Stimulated activated CD8-positive, alpha-beta memory T cell treated with anti-CD3 and anti-CD28 coated beads, Interleukin-7, amount 100 ng/mL, for 4 hours (primary cell): ENCODE data around the gene TAF3.
"Not testable (repeated sequence)": the region's sequence is repeated elsewhere in the genome, so short reads cannot be mapped to it uniquely, and the experiment has no call there.

Experiments
- DNase-seq, 2 donors: peaks; one replicate each; pipeline ENCODE4 v3.0.0-alpha.2; 2020; ENCODE audit warnings: low read depth in 2 of 2

The TAF3 gene

GRCh38 chr10:7811743-7812142 is 6.6 kb upstream of the TAF3 start:
- not testable (repeated sequence) for DNase-seq

DNA sequence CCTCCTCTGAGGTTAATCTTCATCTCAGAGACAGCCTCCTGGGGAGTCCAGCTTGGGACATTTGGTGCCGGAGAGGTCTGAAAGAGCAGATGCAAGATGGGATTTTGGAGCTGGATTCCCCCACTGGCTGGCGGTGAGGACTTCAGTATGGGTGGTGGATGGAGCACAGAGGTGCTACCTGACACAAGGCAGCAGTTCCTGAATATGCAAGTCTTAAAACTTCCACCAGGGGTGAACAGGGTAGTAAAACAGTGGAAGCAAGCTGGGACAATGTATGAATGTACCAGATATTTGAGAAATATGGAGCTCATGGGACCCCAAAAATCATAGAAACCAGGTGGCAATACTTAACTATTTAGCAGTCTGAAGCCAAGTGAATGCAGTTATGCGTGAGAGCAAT is 4.8 kb upstream of the TAF3 start:
- no peak for DNase-seq

DNA sequence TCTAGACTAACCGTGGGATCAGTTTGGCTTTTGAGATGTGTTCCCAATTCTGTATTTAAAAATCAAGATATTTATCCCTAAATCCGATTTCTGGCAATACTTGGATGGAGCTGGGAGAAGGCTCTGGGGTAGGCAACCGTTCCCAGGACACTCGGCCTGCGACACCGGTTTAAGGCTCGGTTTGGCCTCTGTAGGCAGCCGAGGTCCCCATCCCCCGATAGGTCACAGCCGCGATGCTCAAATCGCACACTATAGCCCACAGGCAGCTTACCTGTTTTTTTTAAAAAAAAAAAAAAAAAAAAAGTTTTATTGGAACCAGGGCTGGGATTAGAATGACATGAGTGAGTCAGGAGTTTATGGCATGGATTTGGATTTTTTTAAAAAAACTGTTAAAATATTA is 729 bp upstream of the TAF3 start:
- DNase-seq, result no peak

- DNase-seq, result no peak
These were observed 366 bp upstream of the TAF3 start for GRCh38 chr10:7817984-7818294.

GRCh38 chr10:7819121-7819460 is 786 bp downstream of the TAF3 start:
- DNase-seq, result peak in 1 of 2 donors; percentile 3

- DNase-seq, result no peak
These were observed 5.9 kb downstream of the TAF3 start for GRCh38 chr10:7824251-7824650.

DNA sequence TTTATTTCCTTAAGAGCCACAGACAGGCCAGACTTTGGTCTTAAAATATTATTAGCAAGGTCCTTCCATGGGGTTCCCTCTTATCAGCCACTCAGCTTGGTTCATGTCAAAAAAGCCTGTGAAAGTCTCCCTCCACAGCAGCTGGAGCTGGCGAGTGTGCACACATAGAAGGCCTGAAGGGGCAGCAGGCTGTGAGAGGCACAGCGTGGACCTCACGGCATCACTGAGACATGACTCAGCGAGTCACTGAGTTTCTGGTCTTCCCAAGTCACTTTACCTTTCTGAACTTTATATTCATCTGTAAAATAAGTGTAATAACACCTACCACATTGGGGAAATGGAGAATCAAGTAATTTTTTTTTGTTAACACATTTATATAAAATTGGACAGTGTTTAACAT is 8.7 kb downstream of the TAF3 start:
- no peak for DNase-seq

GRCh38 chr10:7829289-7829834 is 11.1 kb downstream of the TAF3 start:
- no peak for DNase-seq

- DNase-seq, result no peak
These were observed 13.8 kb downstream of the TAF3 start for GRCh38 chr10:7832060-7832459.

- DNase-seq, result no peak
These were observed 14.9 kb downstream of the TAF3 start for GRCh38 chr10:7833210-7833609.

- no peak for DNase-seq
These were observed 16.0 kb downstream of the TAF3 start for GRCh38 chr10:7834262-7834661.

GRCh38 chr10:7836571-7836970 is 18.3 kb downstream of the TAF3 start:
- DNase-seq, result no peak

DNA sequence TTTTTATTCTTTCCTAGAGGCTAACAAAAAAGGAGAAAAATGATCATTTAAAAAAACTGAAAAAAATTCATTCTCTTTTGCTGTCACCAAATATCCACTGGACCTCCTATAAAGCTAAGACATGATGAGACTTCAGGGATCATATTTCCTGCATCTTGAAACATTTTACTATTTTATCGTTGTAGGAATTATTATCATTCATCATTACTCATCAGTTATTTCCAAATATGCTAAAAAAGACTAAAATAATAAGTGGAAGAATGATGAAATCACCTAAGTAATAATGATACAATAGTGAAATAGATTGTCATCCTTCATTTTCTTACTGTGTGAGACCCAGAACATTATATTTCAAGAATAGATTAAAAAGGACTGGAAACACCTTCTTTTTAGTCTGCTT is 28.3 kb downstream of the TAF3 start:
- no peak for DNase-seq

DNA sequence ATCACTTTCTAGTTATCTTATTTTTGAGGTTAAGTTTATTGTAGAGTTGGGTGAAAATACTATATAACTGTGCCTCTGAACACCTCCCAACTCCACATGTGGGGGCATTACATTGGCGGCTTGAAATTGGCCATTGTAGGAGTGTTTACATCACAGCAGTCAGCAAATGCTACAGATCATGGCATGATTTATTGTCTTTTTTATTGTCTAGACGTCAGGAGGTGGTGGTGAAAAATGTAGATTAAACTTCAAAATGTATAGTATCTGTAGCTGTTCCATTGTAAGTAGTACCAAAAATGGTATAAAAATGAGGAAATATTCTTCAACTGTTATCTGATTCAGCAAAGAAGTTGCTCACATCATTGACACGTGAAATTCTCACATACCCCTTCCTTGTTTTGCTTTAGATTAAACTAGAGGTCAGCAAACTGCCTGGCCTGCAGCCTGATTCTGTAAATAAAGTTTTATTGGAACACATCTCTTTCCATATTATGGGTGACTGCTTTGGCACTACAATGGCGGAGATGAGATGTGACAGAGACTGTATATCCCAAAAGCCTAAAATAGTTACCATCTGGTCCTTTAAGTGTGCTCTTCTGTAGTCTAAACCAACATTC is 35.0 kb downstream of the TAF3 start:
- no peak for DNase-seq

DNA sequence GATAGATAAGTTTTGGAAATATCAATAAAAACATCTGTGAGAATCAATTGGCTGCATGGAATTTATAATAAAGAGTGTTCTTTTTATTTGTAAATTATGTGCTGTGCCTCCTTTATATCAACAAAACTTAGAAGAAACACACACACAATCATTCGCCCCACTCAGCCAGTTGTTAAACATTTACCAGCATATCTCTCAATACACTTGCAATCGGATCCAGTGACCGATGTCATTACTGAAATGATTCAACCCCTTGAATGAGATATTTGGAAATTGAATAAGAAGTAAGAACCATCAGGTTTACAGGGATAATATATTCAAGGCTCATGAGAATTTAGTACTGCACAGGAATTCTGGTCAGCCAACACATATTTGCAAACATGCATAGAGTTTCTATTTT is 35.6 kb downstream of the TAF3 start:
- no peak for DNase-seq

DNA sequence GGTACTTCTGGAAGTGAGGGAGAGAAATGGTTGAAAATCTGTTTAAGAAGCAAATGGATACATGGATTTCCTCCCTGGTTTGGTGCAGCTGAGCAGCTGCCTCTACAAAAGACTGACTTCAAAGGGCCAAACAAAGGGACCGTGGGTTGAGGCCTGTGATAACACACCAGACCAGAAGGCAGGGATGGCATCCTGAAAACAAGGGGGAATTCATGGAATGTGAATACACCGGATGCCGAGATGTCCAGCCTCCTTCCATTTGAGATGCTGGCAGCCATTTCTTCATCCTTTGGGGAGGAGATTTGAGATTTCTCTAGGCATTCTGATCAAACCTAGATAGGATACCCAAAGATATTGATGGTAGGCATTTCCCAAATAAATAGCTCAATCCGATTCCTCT is 36.9 kb downstream of the TAF3 start:
- no peak for DNase-seq

DNA sequence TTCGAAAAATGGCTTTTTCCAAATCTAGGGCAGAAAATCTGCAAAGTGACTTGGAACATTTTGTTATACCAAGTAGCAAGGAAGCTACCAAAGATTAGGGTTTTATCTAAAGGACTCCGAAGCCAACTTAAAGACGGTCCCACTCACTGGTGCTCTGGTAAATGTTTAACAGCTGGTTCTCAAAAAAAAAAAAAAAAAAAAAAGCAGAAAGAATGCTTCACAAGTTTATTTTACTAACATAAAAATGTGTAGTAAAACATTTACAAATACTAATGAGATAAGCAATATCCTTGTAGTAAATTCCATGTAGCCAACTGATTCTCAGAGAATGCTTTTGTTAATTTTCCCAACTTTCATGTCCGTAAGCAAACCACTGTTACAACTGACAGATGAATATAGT is 38.4 kb downstream of the TAF3 start:
- no peak for DNase-seq

DNA sequence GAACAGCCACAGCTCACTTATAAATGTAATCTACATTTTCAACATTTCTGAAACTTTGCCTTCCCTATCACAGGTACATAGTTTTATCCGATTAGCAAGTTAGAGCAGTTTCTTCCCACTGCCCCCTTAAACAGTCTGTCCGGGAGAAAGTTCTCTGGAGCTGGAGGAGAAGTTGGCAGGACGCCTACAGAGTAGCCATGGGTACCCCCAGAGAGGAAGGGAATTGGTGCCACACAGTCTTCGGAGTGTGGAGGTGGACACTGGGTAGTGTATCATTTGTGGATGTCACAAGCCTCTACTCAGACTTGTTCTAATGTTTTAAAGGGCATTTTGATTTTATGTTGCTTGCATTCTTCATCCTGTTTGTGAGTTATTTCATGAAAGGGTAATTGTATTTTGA is 39.0 kb downstream of the TAF3 start:
- DNase-seq, result no peak

DNA sequence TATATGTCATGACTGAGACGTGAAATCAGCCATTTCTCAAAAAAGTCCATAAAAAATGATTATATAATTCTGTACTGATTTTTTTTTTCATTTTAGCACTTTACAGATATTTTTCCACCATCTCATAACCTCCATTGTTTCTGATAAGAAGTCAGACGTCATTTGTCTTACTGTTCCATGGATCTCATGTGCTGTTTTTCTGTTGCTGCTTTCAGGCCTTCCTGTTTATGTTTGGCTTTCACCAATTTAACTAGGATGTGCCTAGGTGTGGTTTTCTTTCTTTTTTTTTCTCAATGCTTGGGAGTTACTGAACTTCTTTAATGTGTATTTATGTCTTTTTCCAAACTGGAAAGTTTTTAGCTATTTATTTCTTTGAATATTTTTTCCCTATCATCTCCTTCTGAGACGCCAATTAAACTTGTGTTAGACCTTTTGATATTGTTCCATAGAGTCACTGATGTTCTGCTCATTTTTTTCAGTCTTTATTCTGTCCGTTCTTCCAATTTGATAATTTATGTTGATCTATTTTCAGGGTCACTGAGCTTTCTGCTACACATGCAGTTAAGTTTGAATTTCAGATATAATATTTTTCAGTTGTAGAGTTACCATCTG is 43.3 kb downstream of the TAF3 start:
- no peak for DNase-seq

- DNase-seq, result no peak
These were observed 43.8 kb downstream of the TAF3 start for GRCh38 chr10:7862121-7862514.

DNA sequence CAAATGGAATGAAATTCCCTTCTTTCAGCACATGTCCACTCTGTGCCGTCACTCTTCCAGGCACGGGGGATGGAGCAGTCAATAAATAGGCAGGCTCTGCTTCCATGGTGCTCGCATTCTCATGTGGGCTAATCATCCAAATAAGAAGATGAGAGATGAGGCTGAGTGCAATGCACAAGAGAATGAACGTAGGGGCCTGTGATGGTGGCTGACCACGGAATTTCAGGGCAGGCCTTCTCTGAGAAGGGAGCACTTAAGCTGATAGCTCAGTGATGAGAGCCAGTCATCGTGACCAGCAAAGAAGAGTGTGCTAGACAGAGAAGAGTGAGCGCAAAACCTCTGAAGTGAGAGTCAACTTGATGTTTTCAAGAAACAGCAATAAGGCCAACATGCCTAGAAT is 47.9 kb downstream of the TAF3 start:
- no peak for DNase-seq

GRCh38 chr10:7872041-7872442 is 53.7 kb downstream of the TAF3 start:
- no peak for DNase-seq

DNA sequence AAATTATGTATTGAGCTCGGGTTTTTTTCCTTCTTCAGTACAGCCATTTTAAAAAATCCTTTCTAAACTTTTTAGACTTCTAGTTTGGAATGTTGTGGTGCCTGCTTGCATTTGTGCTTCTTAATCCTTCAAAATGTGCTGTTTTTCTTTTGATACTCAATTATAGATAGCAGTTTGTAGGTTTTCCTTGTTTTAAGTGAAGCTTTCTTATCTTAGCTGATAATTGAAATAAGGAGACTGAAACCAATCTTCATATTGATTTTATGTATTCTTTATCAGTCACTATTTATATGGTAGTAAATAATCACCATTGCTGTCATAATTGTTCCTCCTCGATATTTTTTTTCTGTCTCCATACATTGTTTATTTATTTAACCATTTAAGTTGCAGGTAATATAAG is 56.6 kb downstream of the TAF3 start:
- DNase-seq, result no peak

- DNase-seq, result no peak
These were observed 58.3 kb downstream of the TAF3 start for GRCh38 chr10:7876541-7877127.
